Stimulated activated CD8-positive, alpha-beta memory T cell treated with anti-CD3 and anti-CD28 coated beads, Interleukin-4, amount 100 ng/mL, for 4 hours (primary cell): Measurements from ENCODE around the gene SERPINB10.

Source experiments
- DNase-seq, 2 donors: peaks; one replicate each; pipeline ENCODE4 v3.0.0-alpha.2; 2020; ENCODE audit warnings: low read depth in 2 of 2, low spot score in 1 of 2

Gene SERPINB10, protein sequence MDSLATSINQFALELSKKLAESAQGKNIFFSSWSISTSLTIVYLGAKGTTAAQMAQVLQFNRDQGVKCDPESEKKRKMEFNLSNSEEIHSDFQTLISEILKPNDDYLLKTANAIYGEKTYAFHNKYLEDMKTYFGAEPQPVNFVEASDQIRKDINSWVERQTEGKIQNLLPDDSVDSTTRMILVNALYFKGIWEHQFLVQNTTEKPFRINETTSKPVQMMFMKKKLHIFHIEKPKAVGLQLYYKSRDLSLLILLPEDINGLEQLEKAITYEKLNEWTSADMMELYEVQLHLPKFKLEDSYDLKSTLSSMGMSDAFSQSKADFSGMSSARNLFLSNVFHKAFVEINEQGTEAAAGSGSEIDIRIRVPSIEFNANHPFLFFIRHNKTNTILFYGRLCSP

DNA sequence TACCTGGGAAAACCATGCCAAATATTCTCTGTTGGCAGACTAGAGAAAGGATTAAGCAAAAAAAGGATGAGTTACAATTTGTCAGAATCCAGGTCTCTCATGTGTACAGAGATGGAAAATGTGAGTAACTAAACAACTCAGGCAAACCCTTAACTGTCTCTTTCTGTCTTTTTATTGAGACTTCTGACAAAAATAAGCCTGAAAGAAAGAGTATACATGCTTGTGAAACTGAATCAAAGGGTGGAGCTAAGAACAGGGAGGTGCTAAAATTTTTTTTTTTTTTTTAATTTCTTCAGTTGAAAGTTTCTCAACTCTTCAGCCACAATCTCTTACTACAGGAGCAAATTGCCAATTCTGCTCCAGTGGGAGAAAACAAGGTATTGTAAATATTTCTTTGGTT is at the start of gene SERPINB10:
Gene SERPINB10 (plus strand): TSS at position 295 of the 400 bp plus-strand sequence. CDS start 7,553 bp downstream, outside the sequence.
- no peak for DNase-seq

GRCh38 chr18:63858456-63858855 is 49.3 kb upstream of the SERPINB10 start:
- no peak for DNase-seq

- no peak for DNase-seq
Observed at GRCh38 chr18:63859781-63860475, 47.8 kb upstream of the SERPINB10 start.

DNA sequence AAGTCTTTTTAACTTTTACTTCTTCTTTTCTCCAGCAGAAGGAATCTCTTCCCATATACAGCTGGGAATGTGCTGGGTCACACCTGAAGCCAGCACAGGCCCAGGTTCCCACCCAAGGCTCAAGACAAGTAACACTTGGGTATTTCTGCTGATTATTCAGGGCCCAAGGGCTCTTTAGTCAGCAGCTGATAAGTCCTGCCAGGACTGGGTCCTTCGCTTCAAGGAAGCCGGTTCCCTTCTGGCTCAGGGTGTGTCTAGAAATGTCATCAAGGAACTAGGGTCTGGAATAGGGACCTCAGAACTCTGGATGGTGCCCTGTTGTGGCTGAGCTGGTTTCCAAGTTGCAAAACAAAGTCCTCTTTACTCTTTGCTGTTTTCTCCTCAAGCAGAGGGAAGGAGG is 47.2 kb upstream of the SERPINB10 start:
- DNase-seq: no peak

- DNase-seq: no peak
Observed at GRCh38 chr18:63867368-63868125, 40.2 kb upstream of the SERPINB10 start.

DNA sequence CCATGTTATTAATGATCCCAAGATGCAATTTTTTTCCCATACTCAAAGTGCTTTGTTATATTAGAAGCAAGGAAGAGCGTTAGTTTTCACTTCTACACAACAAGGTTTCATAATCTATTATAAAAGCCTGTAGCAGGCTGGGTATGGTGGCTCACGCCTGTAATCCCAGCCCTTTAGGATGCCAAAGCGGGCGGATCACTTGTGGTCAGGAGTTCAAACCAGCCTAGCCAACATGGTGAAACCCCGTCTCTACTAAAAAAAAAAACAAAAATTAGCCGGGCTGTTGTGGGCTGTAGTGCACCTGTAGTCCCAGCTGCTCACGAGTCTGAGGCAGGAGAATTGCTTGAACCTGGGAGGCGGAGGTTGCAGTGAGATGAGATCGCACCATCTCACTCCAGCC is 39.2 kb upstream of the SERPINB10 start:
- DNase-seq: no peak

- no peak for DNase-seq
Observed at GRCh38 chr18:63869374-63869773, 38.4 kb upstream of the SERPINB10 start.

DNA sequence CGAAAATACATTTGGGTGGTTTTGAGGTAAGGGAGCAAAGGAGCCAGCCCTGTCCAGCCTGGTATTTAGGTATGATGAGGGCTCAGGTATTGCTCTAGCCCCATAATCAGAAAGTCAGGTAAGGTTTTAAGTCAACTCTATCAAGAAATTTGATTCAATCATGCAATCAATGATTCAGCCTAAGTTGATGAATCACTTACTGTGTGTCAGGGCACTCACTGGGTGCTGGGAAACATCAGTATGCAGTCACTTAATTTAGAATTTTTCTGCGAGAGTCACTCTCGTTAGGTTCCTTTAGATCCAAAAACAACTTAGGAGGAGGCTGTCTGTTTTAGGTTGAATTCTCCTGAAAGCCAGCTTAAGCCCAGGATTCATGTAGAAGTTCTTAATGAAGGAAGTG is 37.9 kb upstream of the SERPINB10 start:
- no peak for DNase-seq

GRCh38 chr18:63871836-63872235 is 35.9 kb upstream of the SERPINB10 start:
- DNase-seq: no peak

- no peak for DNase-seq
Observed at GRCh38 chr18:63872586-63872985, 35.2 kb upstream of the SERPINB10 start.

GRCh38 chr18:63878343-63878742 is 29.4 kb upstream of the SERPINB10 start:
- no peak for DNase-seq

DNA sequence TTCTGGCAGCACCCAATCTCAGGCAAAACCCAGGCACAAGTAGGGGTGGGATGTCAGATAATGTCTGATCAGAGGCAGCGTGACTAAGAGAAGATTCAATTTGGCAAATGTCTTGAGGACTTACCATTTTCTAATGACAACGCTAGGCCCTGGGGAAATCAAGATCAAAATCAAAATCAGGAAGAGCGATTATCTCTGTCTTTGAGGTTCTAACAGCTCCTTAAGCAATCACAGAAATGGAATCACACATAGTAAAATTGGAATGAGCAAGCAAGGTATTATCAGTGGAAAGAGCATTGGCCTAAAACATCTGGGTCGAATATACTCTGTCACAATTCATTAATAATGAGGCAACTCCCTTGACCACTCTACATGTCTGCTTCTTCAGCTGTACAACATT is 28.8 kb upstream of the SERPINB10 start:
- no peak for DNase-seq

DNA sequence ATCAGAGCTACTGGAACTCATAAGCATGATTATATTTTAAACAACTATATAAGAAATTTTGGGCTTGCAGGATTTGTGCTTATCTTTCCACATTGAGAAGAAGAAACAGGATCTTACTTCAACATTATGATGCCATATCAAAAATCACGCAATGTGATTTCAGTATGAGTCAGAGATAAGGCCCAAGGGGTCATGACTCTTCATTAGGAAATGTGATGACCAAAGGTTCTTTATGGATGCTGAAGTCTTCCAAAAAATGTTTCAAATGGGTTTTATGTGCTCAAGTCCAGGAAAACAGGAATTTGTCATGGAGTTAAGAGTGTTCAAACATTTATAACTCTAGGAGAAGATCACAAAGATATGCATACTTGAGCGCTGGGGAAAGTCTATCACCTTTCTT is 28.0 kb upstream of the SERPINB10 start:
- no peak for DNase-seq

DNA sequence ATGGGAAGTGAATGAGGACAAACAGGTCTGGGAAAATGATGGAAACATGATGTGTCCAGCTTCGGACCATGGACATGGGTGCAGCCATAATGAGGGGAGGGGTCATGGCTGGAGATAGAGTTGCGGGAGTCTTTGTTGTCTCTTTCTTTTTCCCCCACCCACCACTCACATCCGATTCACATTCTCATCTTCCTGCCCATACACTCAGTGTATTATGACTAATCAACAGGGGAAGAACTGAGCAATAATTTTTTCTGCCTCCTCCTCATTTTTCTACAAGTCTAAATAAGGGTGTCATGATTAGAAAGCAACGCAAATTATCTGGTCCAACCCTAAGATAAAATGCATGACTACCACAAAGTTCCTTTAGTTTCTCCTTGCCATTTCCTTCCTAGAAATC is 25.9 kb upstream of the SERPINB10 start:
- no peak for DNase-seq

DNA sequence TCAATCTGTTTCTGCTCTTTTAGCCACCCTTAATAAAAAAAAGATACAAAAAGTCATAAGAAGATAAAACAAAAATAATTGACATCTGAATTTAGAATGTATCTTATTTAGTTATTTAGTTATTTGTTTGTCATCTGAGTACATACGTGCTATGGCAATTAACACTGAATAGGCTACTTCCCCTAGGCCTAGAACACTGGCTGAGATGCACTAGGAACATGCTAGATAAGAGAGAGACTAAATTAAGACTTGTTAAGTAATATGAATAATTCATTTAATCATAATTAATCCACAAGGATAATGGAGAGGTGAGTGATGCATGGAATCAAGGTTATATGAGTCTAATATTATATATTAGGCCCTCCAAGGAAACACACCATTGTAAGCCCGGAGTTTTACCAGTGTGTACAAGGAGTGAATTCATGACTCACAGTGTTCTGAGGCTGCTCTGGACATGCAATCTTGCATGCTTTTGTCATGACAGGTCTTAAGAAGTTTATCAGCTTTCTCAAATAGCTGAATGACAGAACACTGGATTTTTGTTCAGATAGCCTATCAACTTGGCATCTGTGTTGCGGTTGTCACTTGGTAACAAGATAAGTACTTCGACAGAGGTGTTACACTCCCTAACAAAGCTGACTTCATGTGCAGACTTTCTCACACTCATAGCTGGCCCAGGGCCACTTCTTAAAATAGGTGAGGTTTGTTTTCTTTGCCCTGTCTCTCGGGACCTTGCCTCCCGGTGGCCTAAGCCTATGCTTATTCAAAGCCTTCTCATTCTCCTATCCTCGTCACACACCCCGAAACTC is 25.2 kb upstream of the SERPINB10 start:
- DNase-seq: no peak

- no peak for DNase-seq
Observed at GRCh38 chr18:63883617-63884016, 24.1 kb upstream of the SERPINB10 start.

DNA sequence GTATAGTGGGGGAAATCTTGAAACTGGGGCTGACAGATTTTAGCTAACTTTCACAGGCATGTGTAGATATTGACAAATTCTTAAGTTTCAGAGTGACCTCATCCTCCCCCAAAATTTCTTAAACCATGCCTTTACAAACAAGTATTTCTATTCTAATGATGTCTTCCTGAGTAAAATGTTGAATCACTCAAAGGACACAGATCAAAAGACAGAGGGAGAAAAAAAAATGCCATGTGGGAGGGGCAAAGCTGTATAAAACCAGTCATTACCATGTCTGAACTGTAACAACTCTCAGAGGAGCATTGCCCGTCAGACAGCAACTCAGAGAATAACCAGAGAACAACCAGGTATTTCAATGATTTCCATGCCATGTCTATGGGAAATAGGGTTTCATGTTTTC is 20.3 kb upstream of the SERPINB10 start, which contains the start of gene SERPINB2:
Gene SERPINB2 (plus strand): TSS at position 282 of the 400 bp plus-strand sequence. CDS start 3,740 bp downstream, outside the sequence.
- no peak for DNase-seq

DNA sequence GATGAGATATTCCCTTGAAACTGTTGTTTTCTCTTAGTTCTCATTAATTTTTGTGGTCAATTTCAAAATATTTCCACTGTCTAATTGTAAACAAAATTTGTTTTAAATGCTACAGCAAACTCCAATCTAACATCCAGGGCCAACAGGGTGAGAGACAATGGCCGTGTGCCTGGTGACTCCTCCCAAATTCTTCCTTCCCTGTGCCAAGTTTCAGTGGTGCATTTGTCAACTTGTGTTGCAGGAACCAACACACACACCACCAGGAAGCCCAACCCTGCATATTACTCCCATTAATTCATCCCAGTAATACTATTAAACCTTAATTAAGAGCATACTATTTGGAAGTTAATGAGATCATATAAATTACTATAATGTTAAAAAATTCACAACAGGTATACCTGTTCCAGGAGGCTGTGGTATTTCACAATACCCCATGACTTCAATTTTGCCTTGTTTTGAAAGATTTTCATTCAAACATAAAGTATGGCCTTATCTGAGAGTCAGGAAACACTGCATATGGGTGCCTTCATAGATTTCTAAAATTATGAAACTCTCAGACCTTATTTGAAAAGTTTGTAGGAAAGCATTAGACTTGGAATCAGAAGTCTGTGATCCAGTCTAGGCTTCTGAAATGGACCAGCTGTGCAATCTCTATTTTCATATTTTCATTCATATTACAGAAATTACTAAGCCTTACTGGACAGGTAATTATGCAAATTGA is 19.1 kb upstream of the SERPINB10 start:
- DNase-seq: no peak

- DNase-seq: no peak
Observed at GRCh38 chr18:63889626-63890025, 18.1 kb upstream of the SERPINB10 start.
